NCI-H524 treated with DMSO at 0.1 percent for 48 hours (cell line): ENCODE results near the gene SORCS2.

Experiments used
- DNase-seq: peaks from one replicate; lab custom pipeline; 2025; lab: John Stamatoyannopoulos, UW

The SORCS2 gene

GRCh38 chr4:7666011-7666410 is 473.7 kb downstream of the SORCS2 start:
- DNase-seq = no peak

GRCh38 chr4:7666744-7667143 is 474.4 kb downstream of the SORCS2 start:
- no peak for DNase-seq

GRCh38 chr4:7668271-7668670 is 475.9 kb downstream of the SORCS2 start:
- DNase-seq = no peak

GRCh38 chr4:7668826-7669225 is 476.5 kb downstream of the SORCS2 start:
- no peak for DNase-seq

GRCh38 chr4:7672601-7673000 is 480.3 kb downstream of the SORCS2 start:
- no peak for DNase-seq

GRCh38 chr4:7673121-7673520 is 480.8 kb downstream of the SORCS2 start:
- DNase-seq = no peak

- no peak for DNase-seq
Measured at GRCh38 chr4:7674706-7675105, 482.4 kb downstream of the SORCS2 start.

- DNase-seq = no peak
Measured at GRCh38 chr4:7675136-7675535, 482.8 kb downstream of the SORCS2 start.

- no peak for DNase-seq
Measured at GRCh38 chr4:7675612-7676320, 483.4 kb downstream of the SORCS2 start.

GRCh38 chr4:7676398-7676922 is 484.1 kb downstream of the SORCS2 start:
- DNase-seq = no peak

GRCh38 chr4:7677086-7677485 is 484.7 kb downstream of the SORCS2 start:
- DNase-seq = no peak

GRCh38 chr4:7677799-7678301 is 485.5 kb downstream of the SORCS2 start:
- DNase-seq = no peak

GRCh38 chr4:7678318-7678852 is 486.0 kb downstream of the SORCS2 start:
- no peak for DNase-seq

GRCh38 chr4:7679406-7680040 is 487.2 kb downstream of the SORCS2 start:
- no peak for DNase-seq

- DNase-seq = no peak
Measured at GRCh38 chr4:7680106-7680505, 487.8 kb downstream of the SORCS2 start.

- no peak for DNase-seq
Measured at GRCh38 chr4:7680731-7681130, 488.4 kb downstream of the SORCS2 start.

GRCh38 chr4:7683126-7683703 is 490.9 kb downstream of the SORCS2 start:
- no peak for DNase-seq

GRCh38 chr4:7684294-7684693 is 492.0 kb downstream of the SORCS2 start:
- DNase-seq = no peak

- no peak for DNase-seq
Measured at GRCh38 chr4:7686070-7686870, 493.9 kb downstream of the SORCS2 start.

- DNase-seq = no peak
Measured at GRCh38 chr4:7687006-7687405, 494.7 kb downstream of the SORCS2 start.

GRCh38 chr4:7687796-7688195 is 495.5 kb downstream of the SORCS2 start:
- DNase-seq = peak; percentile 56
